GM12878 (cell line): ENCODE data around the gene PLXNA4. TPM values are rescaled to one million over a fixed set of nuclear protein-coding genes. Genes with fewer than 3 reads are reported as not detected.

Experiments used
- ATF7 ChIP-seq: fragments of 450-650 bp; IDR thresholded peaks from 2 replicates; pipeline ENCODE4 v1.6.1; 2016; ENCODE audit warnings: low read depth, mild to moderate bottlenecking
- CBX5 ChIP-seq: sonication (generic); IDR thresholded peaks from 2 replicates; pipeline ENCODE4 v1.6.1; 2016; ENCODE audit warnings: low read depth, moderate library complexity, mild to moderate bottlenecking, inconsistent platforms
- EED ChIP-seq: sonication (generic); IDR thresholded peaks from 2 replicates; pipeline ENCODE4 v1.6.1; 2016; ENCODE audit warnings: antibody characterized with exemption, low read depth
- ETV6 ChIP-seq, 2 experiments: fragments of 450-650 bp in 1 of 2; IDR thresholded peaks in 1 of 2; conservative IDR thresholded peaks in 1 of 2; 2 replicates each; pipeline ENCODE4 v1.6.1; 2014; ENCODE audit warnings: antibody characterized with exemption in 1 of 2, borderline replicate concordance in 1 of 2, low read depth in 1 of 2, mild to moderate bottlenecking in 1 of 2, moderate library complexity in 1 of 2
- HDAC2 ChIP-seq: fragments of 200-600 bp; sonication (generic); IDR thresholded peaks from 2 replicates; pipeline ENCODE4 v1.6.1; 2017
- HDAC6 ChIP-seq: fragments of 200-600 bp; sonication (generic); IDR thresholded peaks from one replicate; pipeline ENCODE4 v1.8.0; 2017; ENCODE audit warnings: antibody characterized with exemption; ENCODE audit not compliant: unreplicated experiment
- NFIC ChIP-seq: IDR thresholded peaks from 2 replicates; pipeline ENCODE4 v1.6.1; 2012; ENCODE audit warnings: low read depth, mild to moderate bottlenecking, inconsistent platforms, low read length, moderate library complexity
- NR2C1 ChIP-seq: fragments of 450-650 bp; IDR thresholded peaks from 2 replicates; pipeline ENCODE4 v1.6.1; 2017; ENCODE audit warnings: antibody characterized with exemption, mild to moderate bottlenecking, moderate library complexity
- POLR2AphosphoS2 ChIP-seq: IDR thresholded peaks from 2 replicates; pipeline ENCODE4 v1.6.1; 2011; ENCODE audit warnings: low read depth, mild to moderate bottlenecking, low read length, improper control_type of control experiment, moderate library complexity
- SKIL ChIP-seq: fragments of 450-650 bp; IDR thresholded peaks from 2 replicates; pipeline ENCODE4 v1.6.1; 2017; ENCODE audit warnings: mild to moderate bottlenecking, low read depth, inconsistent platforms; ENCODE audit not compliant: poor library complexity, severe bottlenecking
- SPI1 ChIP-seq: IDR thresholded peaks from 2 replicates; pipeline ENCODE4 v1.6.1; 2011; ENCODE audit warnings: low read depth, mild to moderate bottlenecking, low read length, moderate library complexity, borderline replicate concordance; ENCODE audit not compliant: insufficient read depth
- ZBED1 ChIP-seq: IDR thresholded peaks from 2 replicates; pipeline ENCODE4 v1.6.1; 2016; ENCODE audit warnings: borderline replicate concordance
- ZNF592 ChIP-seq: fragments of 450-650 bp; IDR thresholded peaks from 2 replicates; pipeline ENCODE4 v1.6.1; 2017; ENCODE audit warnings: mild to moderate bottlenecking, moderate library complexity
- polyA plus RNA-seq, 11 experiments: library from polyadenylated mRNA; depleted of rRNA in 4 of 11; unstranded in 6 of 11; stranded (reverse) in 5 of 11; fragments of >200 nt; fragmentation: Nextera tagmentation in 4 of 11; fragmentation: Illumina TruSeq in 1 of 11; extraction: Ambion mirVana in 4 of 11; extraction: Trizol in 1 of 11; gene quantifications; 1 replicate in 1 of 11; 2 replicates in 10 of 11; pipeline versions ENCODE4 v1.2.1 to v1.2.3, GENCODE V29; 2011 to 2016; ENCODE audit warnings: inconsistent platforms in 2 of 11, missing spikeins in 2 of 11, low read depth in 1 of 11
- total RNA-seq, 4 experiments: library from RNA; depleted of rRNA in 3 of 4; stranded (reverse); fragments of >200 nt in 3 of 4; fragmentation: Illumina TruSeq in 1 of 4; extraction: Trizol in 1 of 4; gene quantifications; 2 replicates each; pipeline versions ENCODE4 v1.2.1 to v1.2.3, GENCODE V29; 2013 to 2021

The PLXNA4 gene
- total and polyA plus RNA-seq, 10 of the 15 experiments (the other 5 are each of a cell fraction or from before 2014, with no cell fraction given) = 0.03 TPM; not detected in 9

- TF ChIP-seq NR2C1 (no peak), POLR2AphosphoS2 (no peak), SPI1 (no peak), ZBED1 (no peak), EED (no peak), HDAC2 (no peak), SKIL (no peak), ZNF592 (no peak), NFIC (no peak), ATF7 (no peak), CBX5 (no peak), HDAC6 (no peak), ETV6 (conservative IDR thresholded peaks at IDR 0.05 in 1 of 2, IDR thresholded peaks at IDR 0.05 in 1 of 2; ENCODE audit: borderline replicate concordance in 1 of 2, low read depth in 1 of 2) (no peak)
These were observed 55.5 kb downstream of the PLXNA4 start (continued) for GRCh38 chr7:132520591-132521280.
